SW480 (cell line): Measurements from ENCODE around the gene PNPO.
A peak's percentile ranks its signal among the peaks of the same experiment; 100 is the strongest.
"Not testable (repeated sequence)": the region's sequence is repeated elsewhere in the genome, so short reads cannot be mapped to it uniquely, and the experiment has no call there.

ENCODE experiments used
- DNase-seq: peaks from one replicate; pipeline ENCODE4 v3.0.0-alpha.2; 2016; ENCODE audit warnings: low spot score

Gene PNPO

GRCh38 chr17:47975189-47975822 is 33.9 kb downstream of the PNPO start:
- no peak for DNase-seq

GRCh38 chr17:47975823-47976205 is 34.4 kb downstream of the PNPO start:
- no peak for DNase-seq

DNA sequence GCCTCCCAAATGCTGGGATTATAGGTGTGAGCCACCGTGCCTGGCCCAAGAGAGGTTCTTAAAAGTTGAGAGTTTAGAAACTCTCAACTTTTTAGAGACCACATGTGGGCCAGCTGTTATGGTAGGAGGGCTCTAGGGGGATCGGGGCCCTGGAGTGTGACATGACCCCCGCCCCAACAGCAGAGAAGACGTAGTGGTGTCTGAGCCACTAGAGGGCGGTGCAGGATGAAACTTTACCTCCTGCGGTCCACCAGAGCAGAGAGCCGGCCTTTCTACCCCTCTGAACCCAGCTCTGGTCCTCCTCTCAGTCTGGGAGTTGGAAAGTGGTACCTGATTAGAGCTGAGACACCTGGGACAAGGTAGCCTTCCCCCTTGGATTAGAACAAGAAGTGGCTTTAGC is 37.0 kb downstream of the PNPO start:
- peak; percentile 44 for DNase-seq

DNA sequence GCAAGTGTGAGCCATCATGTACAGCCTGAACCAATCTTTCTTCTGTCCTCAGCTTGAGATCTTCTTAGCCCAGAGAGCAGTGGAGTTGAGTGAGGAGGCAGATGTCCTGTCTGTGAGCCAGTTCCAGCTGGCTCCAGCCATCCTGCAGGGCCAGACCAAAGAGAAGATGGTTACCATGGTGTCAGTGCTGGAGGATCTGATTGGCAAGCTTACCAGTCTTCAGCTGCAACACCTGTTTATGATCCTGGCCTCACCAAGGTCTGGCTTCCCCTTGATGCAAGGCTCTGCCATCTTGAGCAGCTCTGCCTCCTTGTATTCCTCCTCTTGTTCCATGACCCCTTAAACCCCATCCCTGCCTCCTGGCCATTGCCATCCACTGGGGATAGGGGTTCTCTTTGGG is 39.2 kb downstream of the PNPO start:
- no peak for DNase-seq

GRCh38 chr17:47981462-47981861 is 40.1 kb downstream of the PNPO start:
- no peak for DNase-seq

DNA sequence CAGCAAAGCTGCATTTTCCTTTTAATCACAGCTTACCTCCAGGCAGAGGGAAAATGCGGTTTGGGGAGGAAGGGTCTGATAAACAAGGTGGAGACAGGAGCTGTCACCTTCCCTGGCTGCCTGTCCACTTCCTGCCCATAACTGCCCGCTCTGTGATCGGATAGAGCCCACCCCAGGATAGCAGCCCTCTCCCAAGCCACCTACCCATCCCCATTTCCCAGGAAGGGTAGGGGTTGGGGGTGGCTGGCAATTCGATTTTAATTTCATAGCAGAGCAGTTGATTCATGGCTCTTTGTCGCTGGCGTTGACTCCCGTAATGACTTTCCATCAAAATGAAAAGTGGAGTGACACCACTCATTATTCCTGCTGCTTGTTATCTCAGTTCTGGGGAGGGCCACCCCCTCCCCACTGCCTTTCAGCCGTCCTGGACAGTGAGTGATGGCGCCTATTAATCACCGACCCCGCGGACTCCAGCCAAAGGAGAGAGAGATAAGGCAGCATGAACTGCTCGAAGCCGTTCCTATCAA is 40.8 kb downstream of the PNPO start:
- no peak for DNase-seq

- DNase-seq, result no peak
Observed at GRCh38 chr17:47982645-47983390, 41.4 kb downstream of the PNPO start.

DNA sequence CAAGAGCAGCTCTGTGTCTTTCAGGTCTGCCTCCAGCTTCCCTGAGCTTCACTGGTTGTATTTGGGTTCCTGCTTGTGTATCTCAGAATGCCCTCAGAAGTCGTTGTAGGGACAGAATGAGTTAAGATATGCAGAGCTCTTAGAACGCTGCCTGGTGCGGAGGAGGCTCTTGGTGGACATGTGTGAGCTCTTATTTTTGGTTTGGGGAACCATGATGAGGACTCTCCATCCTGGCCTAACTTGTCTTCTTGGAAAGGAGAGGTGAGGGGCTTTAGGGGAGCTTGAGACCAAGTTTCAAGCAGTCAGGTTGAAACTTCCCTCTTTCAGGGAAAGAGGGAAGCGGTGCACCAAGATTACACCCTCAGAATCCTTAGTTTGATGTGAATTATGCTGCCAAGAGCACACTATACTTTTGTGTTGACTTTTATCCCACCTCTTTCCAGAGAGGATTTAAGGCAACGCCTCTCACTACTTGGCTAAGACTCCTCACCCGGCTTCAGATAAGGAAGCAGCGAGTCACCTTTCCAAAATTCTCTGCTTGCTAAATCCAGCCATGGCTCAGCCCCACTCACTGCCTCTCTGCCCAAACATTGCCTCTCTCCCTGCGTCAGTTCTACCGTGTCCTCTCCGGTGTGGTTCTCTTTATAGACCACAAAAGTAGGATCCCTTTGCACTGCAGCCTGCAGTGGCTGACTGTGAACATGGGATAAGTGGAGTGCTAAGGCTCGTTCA is 42.3 kb downstream of the PNPO start:
- no peak for DNase-seq

DNA sequence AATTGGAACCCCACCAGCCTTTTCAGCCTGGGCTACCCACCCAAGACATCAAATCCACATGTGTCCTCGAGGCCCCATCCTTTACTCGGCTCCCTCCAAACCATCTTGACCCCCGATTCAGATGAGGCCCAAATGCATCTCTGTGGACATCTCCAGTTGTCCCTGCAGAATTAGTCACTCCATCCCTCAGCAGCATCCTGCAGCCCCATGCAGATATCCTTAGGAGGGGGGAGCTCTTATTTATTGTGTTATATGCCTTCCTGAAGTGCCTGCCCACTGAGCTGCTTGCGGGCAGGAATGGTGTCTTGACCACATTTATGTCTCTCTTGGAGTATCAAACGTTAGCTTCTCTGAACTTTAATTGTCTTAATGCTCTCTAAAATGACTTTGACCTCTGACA is 45.1 kb downstream of the PNPO start:
- no peak for DNase-seq

DNA sequence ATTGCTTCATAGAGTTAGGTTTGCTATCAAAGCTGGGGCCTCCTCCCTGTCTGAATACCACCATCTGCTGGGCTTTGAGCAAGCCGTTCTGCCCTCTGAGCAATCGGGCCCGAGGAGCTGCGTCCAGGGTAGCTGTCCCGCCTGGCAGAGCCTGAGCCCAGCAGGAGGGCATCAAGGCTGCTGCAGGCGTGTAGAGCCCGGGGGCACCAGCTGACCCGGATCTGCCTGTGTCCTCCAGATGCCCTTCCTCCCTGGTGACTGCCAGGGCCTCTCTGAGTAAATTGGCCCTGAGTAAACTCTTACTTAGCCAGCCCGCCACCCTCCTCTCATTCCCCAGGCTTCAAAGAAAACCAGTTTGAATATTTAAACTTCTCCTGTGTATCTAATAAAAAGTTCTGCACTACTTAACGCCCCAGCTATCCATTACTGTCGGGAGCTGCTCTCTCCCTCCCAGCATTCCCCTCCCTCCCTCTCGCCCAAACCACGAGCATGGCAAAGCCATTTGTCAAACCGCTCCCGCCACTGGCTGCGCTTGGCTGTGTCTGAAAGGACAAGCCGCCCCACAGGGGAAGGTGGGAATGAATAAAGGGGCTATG is 46.0 kb downstream of the PNPO start:
- no peak for DNase-seq

DNA sequence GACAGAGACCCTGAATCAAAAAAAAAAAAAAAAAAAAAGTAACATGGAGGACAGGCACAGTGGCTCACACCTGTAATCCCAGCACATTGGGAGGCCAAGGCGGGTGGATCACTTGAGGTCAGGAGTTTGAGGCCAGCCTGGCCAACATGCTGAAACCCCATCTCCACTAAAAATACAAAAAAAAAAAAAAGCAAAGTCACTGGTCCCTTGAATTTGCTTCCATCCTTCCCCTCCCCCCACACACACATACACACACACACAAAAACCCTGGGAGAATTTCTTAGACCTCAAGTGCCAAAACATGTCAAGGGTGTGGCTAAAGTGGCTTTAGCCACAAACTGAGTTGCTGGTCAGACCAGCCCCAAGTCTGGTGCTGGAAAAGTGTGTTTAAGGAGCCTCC is 47.1 kb downstream of the PNPO start:
- DNase-seq, result not testable (repeated sequence)

GRCh38 chr17:47989159-47989558 is 47.8 kb downstream of the PNPO start:
- no peak for DNase-seq

DNA sequence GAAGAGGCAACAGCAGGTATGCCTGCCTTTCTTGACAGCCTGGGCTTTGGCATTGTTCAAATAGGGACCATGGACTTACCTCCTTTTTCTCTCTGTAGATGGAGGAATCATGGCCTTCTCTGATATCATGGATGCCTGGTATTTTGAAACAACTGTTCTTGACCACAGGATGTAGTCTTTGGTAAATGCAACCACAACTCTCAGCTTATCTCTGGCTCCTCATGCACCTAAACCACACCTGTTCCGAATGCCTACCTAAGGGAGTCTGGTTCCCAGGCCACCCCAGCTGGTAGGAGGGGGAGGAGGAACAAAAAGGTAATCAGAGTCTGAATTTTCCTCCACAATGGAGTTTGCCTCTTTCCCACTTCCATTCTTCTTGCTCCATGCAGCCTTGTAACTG is 48.3 kb downstream of the PNPO start:
- DNase-seq, result peak; percentile 80

- DNase-seq, result no peak
Observed at GRCh38 chr17:47990962-47991731, 49.8 kb downstream of the PNPO start.

GRCh38 chr17:47992216-47992615 is 50.8 kb downstream of the PNPO start:
- no peak for DNase-seq

DNA sequence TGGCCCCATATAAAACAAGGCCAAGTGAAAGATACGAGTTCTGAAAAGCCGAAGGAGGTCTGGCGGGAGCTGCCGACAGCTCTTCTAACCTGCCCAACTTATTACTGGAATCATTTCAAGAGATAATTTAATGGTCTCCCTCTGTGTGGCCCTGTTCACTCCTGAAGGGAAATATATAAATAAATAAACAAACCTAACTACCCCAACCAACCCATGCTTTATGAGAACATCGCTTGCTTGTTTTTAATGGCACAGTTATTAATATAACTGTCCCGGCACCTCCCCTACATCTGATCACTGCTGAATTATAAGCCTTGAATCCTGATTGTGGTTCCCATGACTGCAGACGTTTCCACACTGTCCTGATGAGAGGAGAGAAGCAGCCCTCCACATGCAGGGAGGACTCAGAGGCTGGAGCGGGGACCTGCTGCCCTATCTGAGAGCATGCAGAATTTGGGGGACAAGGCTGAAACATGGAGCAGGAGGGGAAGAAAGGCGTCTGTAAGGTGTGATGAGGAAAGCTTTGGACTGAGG is 51.7 kb downstream of the PNPO start:
- DNase-seq, result no peak

GRCh38 chr17:47993964-47994363 is 52.6 kb downstream of the PNPO start:
- DNase-seq, result no peak

DNA sequence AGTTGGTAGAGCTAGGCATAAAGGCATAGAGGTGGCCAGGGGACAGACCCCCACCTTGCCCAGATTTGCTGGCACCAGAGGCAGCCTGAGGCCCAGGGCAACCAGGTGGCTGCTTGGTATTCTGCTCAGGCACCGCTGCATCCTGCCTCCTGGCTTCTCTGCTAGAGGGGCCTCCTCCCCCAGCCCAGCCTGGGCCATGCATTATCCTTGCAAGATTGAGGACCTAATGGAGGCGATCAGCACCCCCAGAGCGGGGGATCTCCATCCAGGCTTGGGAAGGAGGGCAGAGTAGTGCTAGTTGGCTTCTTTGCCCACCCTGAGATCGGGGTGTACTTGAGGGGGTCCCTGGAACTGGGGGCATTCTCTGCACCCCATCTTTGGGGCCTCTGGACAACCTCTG is 53.4 kb downstream of the PNPO start:
- DNase-seq, result no peak

GRCh38 chr17:47995241-47995935 is 54.0 kb downstream of the PNPO start:
- DNase-seq, result no peak

GRCh38 chr17:47996201-47996600 is 54.8 kb downstream of the PNPO start:
- DNase-seq, result no peak

DNA sequence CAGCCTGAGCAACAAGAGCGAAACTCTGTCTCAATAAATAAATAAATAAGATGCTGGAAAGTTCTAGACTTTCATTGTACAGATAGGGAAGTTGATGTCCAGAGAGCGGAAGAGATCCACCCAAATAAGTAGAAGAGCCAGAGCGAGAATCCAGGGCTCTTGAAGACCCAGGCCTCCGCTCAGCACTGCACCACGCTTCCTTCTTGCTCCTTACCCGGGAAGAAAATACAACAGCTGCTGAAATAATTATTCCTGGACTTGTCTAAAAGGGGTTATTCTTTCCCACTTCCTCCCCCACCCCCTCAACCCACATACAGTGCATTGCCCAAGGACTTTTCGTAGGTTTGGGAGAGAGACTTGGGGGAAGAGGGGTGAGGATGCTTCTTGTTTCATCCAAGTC is 56.2 kb downstream of the PNPO start:
- no peak for DNase-seq
